Measurements from ENCODE around the gene GPX4. TPM values are rescaled to one million over a fixed set of nuclear protein-coding genes. Genes with fewer than 3 reads are reported as not detected.

GPX4 gene
- total and polyA plus RNA-seq, 10 donors: 138 to 562 (median 247) TPM

- Histone ChIP-seq H3K9me3 (no peaks in the 10 kb centered on the region), H3K4me3 (peak overlapping the region in 4 of 8 donors; percentile 37 to 62 (median 43)), H3K27ac (peak overlapping the region; percentile 72 to 95 (median 91)), H3K36me3 (peaks cover 0 to 87% (median 33%) of the 10 kb centered on the region in 6 donors), H3K27me3 (replicated peaks in 1 of 7) (no peaks in the 10 kb centered on the region), H3K4me1 (peaks cover 14 to 97% (median 71%) of the 10 kb centered on the region in 6 donors)
- TF ChIP-seq CTCF (IDR thresholded peaks at IDR 0.05 in 8 of 11, conservative IDR thresholded peaks at IDR 0.05 in 3 of 11) (peak in 2 of 11 experiments; percentile 0 to 8), POLR2AphosphoS5 (IDR thresholded peaks at IDR 0.05) (no peak)
- DNase-seq: peak; percentile 74
- intact Hi-C loops (cut with DNase I; ENCODE audit: low total_unique reads): no loop called here
- 68 to 88% (median 78%) methylated on average over 11 to 29 of the region's 29 CpGs for WGBS, 5 donors
Observed at GRCh38 chr19:1155352-1156304, 51.8 kb downstream of the GPX4 start.

Other genes starting within 250 kb of the GPX4 start
- 10 to 100 TPM; 11.3 to 59.5 (median 26.2) TPM for gene CFD, start 244.3 kb upstream of the GPX4 start, total RNA-seq
- 10 to 100 TPM in 2 of 3 donors, 1 to 10 TPM in 1; 6.6 to 25.3 (median 18.4) TPM for gene CFD, start 244.3 kb upstream of the GPX4 start, polyA plus RNA-seq
- gene MED16, start 210.8 kb upstream of the GPX4 start, total RNA-seq: 10 to 100 TPM; 37.0 to 60.7 (median 52.7) TPM
- 10 to 100 TPM; 43.2 to 82.1 (median 77.6) TPM for gene MED16, start 210.8 kb upstream of the GPX4 start, polyA plus RNA-seq
- not detected for gene RNU6-9, start 210.5 kb upstream of the GPX4 start, total RNA-seq
- not detected for gene RNU6-9, start 210.5 kb upstream of the GPX4 start, polyA plus RNA-seq
- 100 to 1,000 TPM in 3 of 7 donors, 10 to 100 TPM in 4; 41.0 to 175 (median 90.9) TPM for gene R3HDM4, start 190.8 kb upstream of the GPX4 start, total RNA-seq
- 10 to 100 TPM; 74.6 to 99.7 (median 87.4) TPM for gene R3HDM4, start 190.8 kb upstream of the GPX4 start, polyA plus RNA-seq
- under 1 TPM in 5 of 7 donors, not detected in 2; 0.30 to 0.50 (median 0.37) TPM for gene KISS1R, start 186.7 kb upstream of the GPX4 start, total RNA-seq
- gene KISS1R, start 186.7 kb upstream of the GPX4 start, polyA plus RNA-seq: under 1 TPM; 0.22 to 0.42 (median 0.27) TPM
- 10 to 100 TPM; 14.9 to 42.5 (median 22.6) TPM for gene ARID3A, start 178.0 kb upstream of the GPX4 start, total RNA-seq
- 10 to 100 TPM in 1 of 3 donors, 1 to 10 TPM in 2; 2.5 to 10.3 (median 3.2) TPM for gene ARID3A, start 178.0 kb upstream of the GPX4 start, polyA plus RNA-seq
- gene WDR18, start 119.6 kb upstream of the GPX4 start, total RNA-seq: 10 to 100 TPM; 17.8 to 63.4 (median 28.2) TPM
- 10 to 100 TPM; 57.6 to 96.0 (median 85.9) TPM for gene WDR18, start 119.6 kb upstream of the GPX4 start, polyA plus RNA-seq
- under 1 TPM in 2 of 7 donors, not detected in 5; 0.07 to 0.11 TPM for gene GRIN3B, start 103.6 kb upstream of the GPX4 start, total RNA-seq
- gene GRIN3B, start 103.6 kb upstream of the GPX4 start, polyA plus RNA-seq: not detected
- 100 to 1,000 TPM; 187 to 275 (median 240) TPM for gene TMEM259, start 82.9 kb upstream of the GPX4 start, total RNA-seq
- 100 to 1,000 TPM; 172 to 560 (median 460) TPM for gene TMEM259, start 82.9 kb upstream of the GPX4 start, polyA plus RNA-seq
- not detected for gene RNU6-2, start 82.5 kb upstream of the GPX4 start, total RNA-seq
- gene RNU6-2, start 82.5 kb upstream of the GPX4 start, polyA plus RNA-seq: not detected
- gene CNN2, start 77.4 kb upstream of the GPX4 start, total RNA-seq: 100 to 1,000 TPM; 102 to 296 (median 233) TPM
- gene CNN2, start 77.4 kb upstream of the GPX4 start, polyA plus RNA-seq: 100 to 1,000 TPM; 126 to 147 (median 140) TPM
- gene ABCA7, start 63.9 kb upstream of the GPX4 start, total RNA-seq: 100 to 1,000 TPM in 3 of 7 donors, 10 to 100 TPM in 4; 64.6 to 162 (median 94.7) TPM
- 100 to 1,000 TPM in 2 of 3 donors, 10 to 100 TPM in 1; 67.5 to 197 (median 152) TPM for gene ABCA7, start 63.9 kb upstream of the GPX4 start, polyA plus RNA-seq
- gene ARHGAP45, start 36.8 kb upstream of the GPX4 start, total RNA-seq: 100 to 1,000 TPM; 161 to 258 (median 237) TPM
- 100 to 1,000 TPM; 205 to 356 (median 329) TPM for gene ARHGAP45, start 36.8 kb upstream of the GPX4 start, polyA plus RNA-seq
- 100 to 1,000 TPM; 106 to 152 (median 123) TPM for gene POLR2E, start 8.6 kb upstream of the GPX4 start, total RNA-seq
- 100 to 1,000 TPM in 2 of 3 donors, 10 to 100 TPM in 1; 70.8 to 144 (median 105) TPM for gene POLR2E, start 8.6 kb upstream of the GPX4 start, polyA plus RNA-seq
- 100 to 1,000 TPM in 5 of 7 donors, 10 to 100 TPM in 2; 51.7 to 230 (median 168) TPM for gene SBNO2, start 70.3 kb downstream of the GPX4 start, total RNA-seq
- gene SBNO2, start 70.3 kb downstream of the GPX4 start, polyA plus RNA-seq: 10 to 100 TPM; 16.2 to 62.0 (median 29.8) TPM
- gene STK11, start 101.8 kb downstream of the GPX4 start, total RNA-seq: 10 to 100 TPM; 52.1 to 85.0 (median 75.3) TPM
- 100 to 1,000 TPM in 1 of 3 donors, 10 to 100 TPM in 2; 44.0 to 107 (median 46.7) TPM for gene STK11, start 101.8 kb downstream of the GPX4 start, polyA plus RNA-seq
- 1 to 10 TPM in 1 of 7 donors, under 1 TPM in 5, not detected in 1; 0.12 to 1.2 (median 0.41) TPM for gene CBARP, start 134.0 kb downstream of the GPX4 start, total RNA-seq
- under 1 TPM in 2 of 3 donors, not detected in 1; 0.05 to 0.48 TPM for gene CBARP, start 134.0 kb downstream of the GPX4 start, polyA plus RNA-seq
- gene ATP5F1D, start 137.8 kb downstream of the GPX4 start, total RNA-seq: 100 to 1,000 TPM in 4 of 7 donors, 10 to 100 TPM in 3; 49.1 to 131 (median 102) TPM
- gene ATP5F1D, start 137.8 kb downstream of the GPX4 start, polyA plus RNA-seq: 100 to 1,000 TPM; 164 to 166 (median 165) TPM
- gene MIDN, start 144.6 kb downstream of the GPX4 start, total RNA-seq: 100 to 1,000 TPM in 4 of 7 donors, 10 to 100 TPM in 3; 42.1 to 223 (median 138) TPM
- gene MIDN, start 144.6 kb downstream of the GPX4 start, polyA plus RNA-seq: 10 to 100 TPM; 16.5 to 48.9 (median 19.1) TPM
- gene CIRBP, start 165.3 kb downstream of the GPX4 start, total RNA-seq: 100 to 1,000 TPM; 333 to 672 (median 514) TPM
- 100 to 1,000 TPM; 406 to 894 (median 843) TPM for gene CIRBP, start 165.3 kb downstream of the GPX4 start, polyA plus RNA-seq
- 10 to 100 TPM; 35.8 to 69.6 (median 43.9) TPM for gene FAM174C, start 171.5 kb downstream of the GPX4 start, total RNA-seq
- gene FAM174C, start 171.5 kb downstream of the GPX4 start, polyA plus RNA-seq: 100 to 1,000 TPM in 1 of 3 donors, 10 to 100 TPM in 2; 82.9 to 134 (median 88.6) TPM
- gene EFNA2, start 181.9 kb downstream of the GPX4 start, total RNA-seq: not detected
- not detected for gene EFNA2, start 181.9 kb downstream of the GPX4 start, polyA plus RNA-seq

Data from spleen (tissue), 11 donors.